Keratinocyte (primary cell): Measurements from ENCODE around the gene CRYL1.

Experiments used
- EZH2 ChIP-seq: IDR thresholded peaks from one replicate; pipeline ENCODE4 v1.6.1; 2012; ENCODE audit warnings: inconsistent platforms, mild to moderate bottlenecking, low read length, moderate library complexity
- TF ChIP-seq, protein P1 (sequence below), 3 experiments: IDR thresholded peaks in 1 of 3; conservative IDR thresholded peaks in 1 of 3; optimal IDR thresholded peaks in 1 of 3; 2 replicates in 2 of 3; 3 replicates in 1 of 3; pipeline versions ENCODE3 to v1.5.1; 2011; ENCODE audit warnings: low read length in 3 of 3, mild to moderate bottlenecking in 3 of 3, moderate library complexity in 2 of 3, control low read depth in 1 of 3, inconsistent platforms in 1 of 3; ENCODE audit not compliant: insufficient read depth in 2 of 3; ENCODE audit errors: extremely low read depth in 1 of 3

- TF ChIP-seq, protein P1, sequence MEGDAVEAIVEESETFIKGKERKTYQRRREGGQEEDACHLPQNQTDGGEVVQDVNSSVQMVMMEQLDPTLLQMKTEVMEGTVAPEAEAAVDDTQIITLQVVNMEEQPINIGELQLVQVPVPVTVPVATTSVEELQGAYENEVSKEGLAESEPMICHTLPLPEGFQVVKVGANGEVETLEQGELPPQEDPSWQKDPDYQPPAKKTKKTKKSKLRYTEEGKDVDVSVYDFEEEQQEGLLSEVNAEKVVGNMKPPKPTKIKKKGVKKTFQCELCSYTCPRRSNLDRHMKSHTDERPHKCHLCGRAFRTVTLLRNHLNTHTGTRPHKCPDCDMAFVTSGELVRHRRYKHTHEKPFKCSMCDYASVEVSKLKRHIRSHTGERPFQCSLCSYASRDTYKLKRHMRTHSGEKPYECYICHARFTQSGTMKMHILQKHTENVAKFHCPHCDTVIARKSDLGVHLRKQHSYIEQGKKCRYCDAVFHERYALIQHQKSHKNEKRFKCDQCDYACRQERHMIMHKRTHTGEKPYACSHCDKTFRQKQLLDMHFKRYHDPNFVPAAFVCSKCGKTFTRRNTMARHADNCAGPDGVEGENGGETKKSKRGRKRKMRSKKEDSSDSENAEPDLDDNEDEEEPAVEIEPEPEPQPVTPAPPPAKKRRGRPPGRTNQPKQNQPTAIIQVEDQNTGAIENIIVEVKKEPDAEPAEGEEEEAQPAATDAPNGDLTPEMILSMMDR (optimal IDR thresholded peaks at IDR 0.05 in 1 of 3, IDR thresholded peaks at IDR 0.05 in 1 of 3, conservative IDR thresholded peaks at IDR 0.05 in 1 of 3; ENCODE audit: extremely low read depth in 1 of 3, insufficient read depth in 2 of 3, low read length in 3 of 3): no peak
- TF ChIP-seq EZH2: no peak
These were observed 27.7 kb upstream of the CRYL1 start for GRCh38 chr13:20553311-20553710.
